Prostate gland (tissue), 2 donors: ENCODE measurements around the gene SLC39A11. TPM values are rescaled to one million over a fixed set of nuclear protein-coding genes. Genes with fewer than 3 reads are reported as not detected.

Experiments
- DNase-seq: peaks from one replicate; pipeline ENCODE4 v3.0.0-alpha.2; 2019; ENCODE audit warnings: low spot score
- H3K27ac ChIP-seq, 2 donors: fragments of 200-600 bp; sonication (generic); 2 replicates each; pipeline ENCODE4 v1.5.1; 2017 to 2019
- H3K27me3 ChIP-seq: fragments of 200-600 bp; sonication (generic); replicated peaks from 2 replicates; pipeline ENCODE4 v1.5.1; 2019; ENCODE audit not compliant: insufficient read depth
- H3K36me3 ChIP-seq, 2 donors: fragments of 200-600 bp; sonication (generic); 1 replicate in 1 of 2; 2 replicates in 1 of 2; pipeline versions ENCODE4 v1.5.1 to v1.8.1; 2017 to 2019
- H3K4me1 ChIP-seq: fragments of 200-600 bp; sonication (generic); replicated peaks from 2 replicates; pipeline ENCODE4 v1.5.1; 2019
- H3K4me3 ChIP-seq, 2 donors: fragments of 200-600 bp; sonication (generic); 2 replicates each; pipeline ENCODE4 v1.5.1; 2017 to 2019
- H3K9me3 ChIP-seq: fragments of 200-600 bp; sonication (generic); 2 replicates; pipeline ENCODE4 v1.5.1; 2017
- POLR2A ChIP-seq: fragments of 450-650 bp; IDR thresholded peaks from one replicate; pipeline ENCODE4 v1.6.1; 2016; ENCODE audit warnings: antibody characterized with exemption, mild to moderate bottlenecking
- POLR2AphosphoS5 ChIP-seq: sonication (generic); formaldehyde crosslinking; IDR thresholded peaks from one replicate; pipeline ENCODE4 v1.6.1; 2017; ENCODE audit warnings: antibody characterized with exemption
- WGBS: methylation state at CpG from one replicate; pipeline ENCODE4 v1.1.5; 2018; 5-methylcytosine and 5-hydroxymethylcytosine counted together
- intact Hi-C: fragments of 100-400 bp; cut with DNase I; formaldehyde crosslinking; loops from one replicate; pipeline ENCODE4 v1.14.2; 2022
- total RNA-seq, 2 donors: library from RNA; depleted of rRNA; stranded (reverse); fragments of >200 nt; gene quantifications; one replicate each; pipeline ENCODE4 v1.1.0, GENCODE V29; 2016
- TF ChIP-seq, protein P1 (sequence below), 4 experiments: fragments of 200-600 bp in 2 of 4; fragments of 450-650 bp in 2 of 4; sonication (generic) in 2 of 4; IDR thresholded peaks; 1 replicate in 3 of 4; 2 replicates in 1 of 4; pipeline ENCODE4 v1.5.1; 2016 to 2019; ENCODE audit warnings: antibody characterized with exemption in 4 of 4, mild to moderate bottlenecking in 2 of 4, moderate library complexity in 2 of 4

The SLC39A11 gene
- total RNA-seq, 2 donors from 2014 or later = 15.1 to 29.7 TPM

DNA sequence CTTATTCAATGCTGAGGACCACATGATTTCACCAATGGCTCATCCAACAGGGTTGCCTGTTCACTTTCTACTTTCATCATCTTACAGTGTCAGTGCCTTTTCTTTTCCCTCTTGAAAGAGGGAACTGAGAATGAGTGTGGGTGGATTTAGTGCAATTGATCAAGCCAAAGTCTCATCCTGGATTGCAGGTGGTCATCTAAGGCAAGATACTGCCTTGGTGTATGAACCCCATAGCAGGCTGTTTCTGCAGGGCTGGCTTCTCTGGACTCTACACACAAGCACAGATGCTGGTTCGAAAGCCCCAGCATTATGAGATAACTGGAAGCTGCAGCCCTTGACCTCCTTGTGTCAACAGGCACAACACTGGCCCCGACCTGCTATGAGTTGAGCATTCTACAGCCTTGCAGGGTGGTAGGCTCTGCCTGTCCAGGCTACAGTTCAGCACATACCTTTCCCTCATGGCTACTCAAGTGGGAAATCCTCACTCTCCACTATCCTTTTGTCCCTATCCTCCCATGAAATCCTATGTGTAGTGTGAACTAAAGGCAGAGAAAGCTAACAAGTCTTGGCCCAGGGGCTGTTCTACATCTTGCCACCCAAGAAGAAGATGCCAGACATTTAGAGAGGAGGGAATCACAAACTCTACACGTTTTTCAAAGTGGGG lies 358.7 kb downstream of the SLC39A11 start:
- TF ChIP-seq POLR2A = no peak
- no peak for TF ChIP-seq POLR2AphosphoS5
- TF ChIP-seq, protein P1, sequence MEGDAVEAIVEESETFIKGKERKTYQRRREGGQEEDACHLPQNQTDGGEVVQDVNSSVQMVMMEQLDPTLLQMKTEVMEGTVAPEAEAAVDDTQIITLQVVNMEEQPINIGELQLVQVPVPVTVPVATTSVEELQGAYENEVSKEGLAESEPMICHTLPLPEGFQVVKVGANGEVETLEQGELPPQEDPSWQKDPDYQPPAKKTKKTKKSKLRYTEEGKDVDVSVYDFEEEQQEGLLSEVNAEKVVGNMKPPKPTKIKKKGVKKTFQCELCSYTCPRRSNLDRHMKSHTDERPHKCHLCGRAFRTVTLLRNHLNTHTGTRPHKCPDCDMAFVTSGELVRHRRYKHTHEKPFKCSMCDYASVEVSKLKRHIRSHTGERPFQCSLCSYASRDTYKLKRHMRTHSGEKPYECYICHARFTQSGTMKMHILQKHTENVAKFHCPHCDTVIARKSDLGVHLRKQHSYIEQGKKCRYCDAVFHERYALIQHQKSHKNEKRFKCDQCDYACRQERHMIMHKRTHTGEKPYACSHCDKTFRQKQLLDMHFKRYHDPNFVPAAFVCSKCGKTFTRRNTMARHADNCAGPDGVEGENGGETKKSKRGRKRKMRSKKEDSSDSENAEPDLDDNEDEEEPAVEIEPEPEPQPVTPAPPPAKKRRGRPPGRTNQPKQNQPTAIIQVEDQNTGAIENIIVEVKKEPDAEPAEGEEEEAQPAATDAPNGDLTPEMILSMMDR (IDR thresholded peaks at IDR 0.05) = no peak
- WGBS = 81% methylated on average over 3 of the region's 3 CpGs
- no peaks in the 10 kb centered on the region for H3K9me3 ChIP-seq
- intact Hi-C loops = no loop called here
- H3K4me3 ChIP-seq = no peak overlapping the region
- H3K36me3 ChIP-seq = no peaks in the 10 kb centered on the region
- H3K4me1 ChIP-seq = no peaks in the 10 kb centered on the region
- DNase-seq = no peak
- no peaks in the 10 kb centered on the region for H3K27me3 ChIP-seq
- no peak overlapping the region for H3K27ac ChIP-seq

DNA sequence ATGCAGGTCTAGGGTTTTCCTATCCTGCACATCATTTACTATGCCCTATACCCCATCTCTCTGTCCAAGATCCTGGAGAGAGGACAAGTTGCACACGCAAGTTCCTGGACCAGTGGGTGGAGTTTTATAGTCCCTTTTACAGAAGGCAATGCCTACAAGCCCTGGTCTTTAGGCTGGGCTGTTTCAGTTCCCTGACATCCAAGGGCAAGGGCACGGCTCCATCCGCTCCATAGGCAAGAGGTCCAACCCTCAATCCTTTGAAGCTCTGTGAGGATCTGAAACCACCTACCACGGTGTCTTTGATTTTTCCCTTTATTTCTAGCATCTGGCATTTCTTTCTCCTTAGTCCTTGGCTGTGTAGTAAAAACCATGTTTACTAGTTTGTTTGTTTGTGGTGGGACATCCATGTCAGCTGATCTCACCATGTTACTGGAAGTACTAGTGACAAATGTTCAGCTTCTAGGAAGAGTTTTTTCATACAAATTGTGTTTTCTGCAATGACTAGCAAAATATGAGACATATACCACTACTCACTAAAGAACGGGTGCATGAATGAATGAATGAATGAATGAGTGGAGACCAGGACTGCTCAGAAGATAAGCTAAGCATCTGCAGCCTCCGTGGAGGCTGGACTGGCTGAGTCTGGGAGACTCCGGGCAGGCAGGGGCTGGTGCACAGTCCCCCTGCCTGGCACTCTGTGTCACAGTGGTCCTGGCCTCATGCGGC lies 359.4 kb downstream of the SLC39A11 start:
- no peak for DNase-seq
- Histone ChIP-seq H3K27ac (no peak overlapping the region), H3K27me3 (no peaks in the 10 kb centered on the region), H3K4me3 (no peak overlapping the region), H3K4me1 (no peaks in the 10 kb centered on the region), H3K36me3 (no peaks in the 10 kb centered on the region), H3K9me3 (no peaks in the 10 kb centered on the region)
- no peak for TF ChIP-seq POLR2A
- TF ChIP-seq POLR2AphosphoS5 = no peak
- TF ChIP-seq, protein P1 (IDR thresholded peaks at IDR 0.05) = no peak
- intact Hi-C loops = no loop called here
- WGBS = 89% methylated on average over 8 of the region's 8 CpGs

DNA sequence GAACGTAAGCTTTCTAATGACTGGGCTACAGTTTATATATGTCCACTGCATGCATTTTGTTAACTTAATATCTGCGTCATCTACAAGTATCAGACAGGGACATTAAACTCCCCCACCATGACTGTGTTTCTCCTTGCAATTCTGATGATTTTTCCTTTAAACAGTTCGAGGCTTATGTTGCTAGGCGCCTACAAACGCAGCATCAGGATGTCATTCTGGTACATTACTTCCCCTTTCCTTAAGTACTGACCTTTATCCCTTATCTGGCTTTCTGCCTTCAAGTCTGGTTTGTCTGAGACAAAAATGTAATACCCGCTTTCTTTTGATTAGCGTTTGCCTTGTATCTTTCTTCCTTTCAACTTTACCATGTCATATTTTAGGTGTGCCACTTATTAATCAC lies 362.4 kb downstream of the SLC39A11 start:
- Histone ChIP-seq H3K36me3 (no peaks in the 10 kb centered on the region), H3K9me3 (no peaks in the 10 kb centered on the region), H3K4me3 (no peak overlapping the region), H3K4me1 (no peaks in the 10 kb centered on the region), H3K27ac (no peak overlapping the region), H3K27me3 (no peaks in the 10 kb centered on the region)
- no peak for DNase-seq
- intact Hi-C loops = no loop called here
- 78% methylated on average over 7 of the region's 7 CpGs for WGBS
- TF ChIP-seq, protein P1 (IDR thresholded peaks at IDR 0.05) = no peak
- TF ChIP-seq POLR2AphosphoS5 (no peak), POLR2A (no peak)

DNA sequence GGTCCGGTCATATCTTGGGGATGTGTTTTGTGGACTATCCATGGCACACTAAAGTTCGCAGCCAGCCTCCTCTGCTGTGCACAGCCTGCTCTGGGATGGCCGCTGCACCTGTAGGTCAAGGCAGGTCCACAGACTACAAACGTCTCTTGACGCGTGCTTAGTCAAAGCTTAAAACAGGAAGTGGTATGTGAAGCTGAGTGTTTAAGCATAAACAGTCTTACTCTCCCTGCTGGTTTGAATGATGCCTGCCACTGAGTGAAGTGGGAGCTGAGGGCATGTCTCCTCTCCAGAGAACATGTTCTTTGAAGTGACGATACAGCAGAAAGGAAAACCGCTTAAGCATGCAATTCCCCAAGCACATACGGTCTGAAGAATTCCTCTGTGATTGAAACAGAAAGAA lies 365.6 kb downstream of the SLC39A11 start:
- no peak for DNase-seq

More for the DNA sequence above, 365.6 kb downstream of the SLC39A11 start:
- no peaks in the 10 kb centered on the region for H3K36me3 ChIP-seq
- no peak overlapping the region for H3K27ac ChIP-seq
- H3K4me1 ChIP-seq = no peaks in the 10 kb centered on the region
- TF ChIP-seq POLR2A = no peak
- TF ChIP-seq, protein P1 (IDR thresholded peaks at IDR 0.05) = no peak
- no peak for TF ChIP-seq POLR2AphosphoS5
- WGBS = 80% methylated on average over 9 of the region's 9 CpGs
- no peaks in the 10 kb centered on the region for H3K27me3 ChIP-seq
- intact Hi-C loops = loop anchor here (2.0 to 5.0 kb wide), 4 partner anchors 430 to 645 kb away; no protein-coding TSS in a partner anchor
- H3K4me3 ChIP-seq = no peak overlapping the region
- no peaks in the 10 kb centered on the region for H3K9me3 ChIP-seq
